Skeletal muscle cell (primary cell): Measurements from ENCODE around the gene IGLL1.
"Not testable (repeated sequence)": the region's sequence is repeated elsewhere in the genome, so short reads cannot be mapped to it uniquely, and the experiment has no call there.

Experiments used
- DNase-seq: peaks from one replicate; pipeline ENCODE4 v3.0.0-alpha.2; 2010; ENCODE audit warnings: low read depth
- H3K4me3 ChIP-seq: 2 replicates; pipeline ENCODE4 v1.5.1; 2011; ENCODE audit warnings: low read depth, mild to moderate bottlenecking, control low read depth, low read length, moderate library complexity

Gene IGLL1

GRCh38 chr22:23565915-23566704, 14.0 kb downstream of the IGLL1 start:
- DNase-seq = no peak
- peak overlapping the region; percentile 39 for H3K4me3 ChIP-seq

GRCh38 chr22:23565305-23565914, 14.7 kb downstream of the IGLL1 start:
- DNase-seq = no peak
- no peak overlapping the region for H3K4me3 ChIP-seq

- H3K4me3 ChIP-seq = no peak overlapping the region
- no peak for DNase-seq
Measured at GRCh38 chr22:23564276-23564675, 15.8 kb downstream of the IGLL1 start.

- no peak overlapping the region for H3K4me3 ChIP-seq
- no peak for DNase-seq
Measured at GRCh38 chr22:23563111-23563510, 17.0 kb downstream of the IGLL1 start.

GRCh38 chr22:23562186-23562585, 17.9 kb downstream of the IGLL1 start:
- no peak for DNase-seq
- H3K4me3 ChIP-seq = no peak overlapping the region

GRCh38 chr22:23561025-23561510, 19.0 kb downstream of the IGLL1 start:
- not testable (repeated sequence) for H3K4me3 ChIP-seq, DNase-seq

- not testable (repeated sequence) for DNase-seq, H3K4me3 ChIP-seq
Measured at GRCh38 chr22:23560215-23560614, 19.9 kb downstream of the IGLL1 start.

GRCh38 chr22:23557467-23557866, 22.6 kb downstream of the IGLL1 start:
- DNase-seq = no peak
- no peak overlapping the region for H3K4me3 ChIP-seq

GRCh38 chr22:23557036-23557435, 23.1 kb downstream of the IGLL1 start:
- no peak overlapping the region for H3K4me3 ChIP-seq
- no peak for DNase-seq

GRCh38 chr22:23556026-23556620, 24.0 kb downstream of the IGLL1 start:
- H3K4me3 ChIP-seq = no peak overlapping the region
- DNase-seq = no peak

GRCh38 chr22:23555118-23555517, 25.0 kb downstream of the IGLL1 start:
- H3K4me3 ChIP-seq = no peak overlapping the region
- DNase-seq = no peak

- no peak overlapping the region for H3K4me3 ChIP-seq
- no peak for DNase-seq
Measured at GRCh38 chr22:23553924-23554870, 25.9 kb downstream of the IGLL1 start.

- no peak for DNase-seq
- no peak overlapping the region for H3K4me3 ChIP-seq
Measured at GRCh38 chr22:23553438-23553837, 26.7 kb downstream of the IGLL1 start.

GRCh38 chr22:23552573-23552972, 27.5 kb downstream of the IGLL1 start:
- no peak overlapping the region for H3K4me3 ChIP-seq
- no peak for DNase-seq

GRCh38 chr22:23551385-23551784, 28.7 kb downstream of the IGLL1 start:
- no peak overlapping the region for H3K4me3 ChIP-seq
- DNase-seq = no peak

- no peak for DNase-seq
Measured at GRCh38 chr22:23550049-23550650, 29.9 kb downstream of the IGLL1 start.

GRCh38 chr22:23549198-23549595, 30.9 kb downstream of the IGLL1 start:
- DNase-seq = no peak
- H3K4me3 ChIP-seq = no peak overlapping the region

More at GRCh38 chr22:23550049-23550650, 29.9 kb downstream of the IGLL1 start:
- no peak overlapping the region for H3K4me3 ChIP-seq

GRCh38 chr22:23548501-23549197, 31.4 kb downstream of the IGLL1 start:
- no peak overlapping the region for H3K4me3 ChIP-seq
- no peak for DNase-seq
